Lower leg skin (tissue), 3 donors: ENCODE data around the gene ZIC1.

Experiments
- POLR2A ChIP-seq, 2 donors: fragments of 450-650 bp; IDR thresholded peaks; one replicate each; pipeline ENCODE4 v1.6.1; 2016 to 2017; ENCODE audit warnings: antibody characterized with exemption in 2 of 2, mild to moderate bottlenecking in 1 of 2, moderate library complexity in 1 of 2
- TF ChIP-seq, protein P1 (sequence below), 3 donors: fragments of 450-650 bp; IDR thresholded peaks; one replicate each; pipeline ENCODE4 v1.5.1; 2016; ENCODE audit warnings: antibody characterized with exemption in 3 of 3, mild to moderate bottlenecking in 3 of 3, moderate library complexity in 2 of 3

DNA sequence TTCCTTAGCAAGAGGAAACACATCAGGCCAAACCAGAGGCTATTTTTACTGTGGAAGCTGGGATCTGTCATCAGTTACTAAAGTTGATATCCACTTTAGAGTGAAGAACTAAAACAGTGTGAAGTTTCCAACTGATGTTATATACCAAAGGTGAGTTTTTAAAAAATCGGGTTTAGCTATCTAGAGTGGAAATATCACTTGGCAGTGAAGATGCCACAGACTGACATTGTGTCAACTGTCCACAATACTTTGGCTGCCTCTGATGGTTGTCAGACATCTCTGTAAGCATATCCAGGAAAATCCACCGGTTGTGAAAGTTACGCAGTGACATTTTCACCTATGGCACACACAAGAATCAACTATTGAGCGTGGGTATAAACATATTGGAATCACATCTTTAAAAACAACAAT is 9.2 kb downstream of the ZIC1 start:
- no peak for TF ChIP-seq POLR2A (IDR thresholded peaks at IDR 0.05)
- TF ChIP-seq, protein P1, sequence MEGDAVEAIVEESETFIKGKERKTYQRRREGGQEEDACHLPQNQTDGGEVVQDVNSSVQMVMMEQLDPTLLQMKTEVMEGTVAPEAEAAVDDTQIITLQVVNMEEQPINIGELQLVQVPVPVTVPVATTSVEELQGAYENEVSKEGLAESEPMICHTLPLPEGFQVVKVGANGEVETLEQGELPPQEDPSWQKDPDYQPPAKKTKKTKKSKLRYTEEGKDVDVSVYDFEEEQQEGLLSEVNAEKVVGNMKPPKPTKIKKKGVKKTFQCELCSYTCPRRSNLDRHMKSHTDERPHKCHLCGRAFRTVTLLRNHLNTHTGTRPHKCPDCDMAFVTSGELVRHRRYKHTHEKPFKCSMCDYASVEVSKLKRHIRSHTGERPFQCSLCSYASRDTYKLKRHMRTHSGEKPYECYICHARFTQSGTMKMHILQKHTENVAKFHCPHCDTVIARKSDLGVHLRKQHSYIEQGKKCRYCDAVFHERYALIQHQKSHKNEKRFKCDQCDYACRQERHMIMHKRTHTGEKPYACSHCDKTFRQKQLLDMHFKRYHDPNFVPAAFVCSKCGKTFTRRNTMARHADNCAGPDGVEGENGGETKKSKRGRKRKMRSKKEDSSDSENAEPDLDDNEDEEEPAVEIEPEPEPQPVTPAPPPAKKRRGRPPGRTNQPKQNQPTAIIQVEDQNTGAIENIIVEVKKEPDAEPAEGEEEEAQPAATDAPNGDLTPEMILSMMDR (IDR thresholded peaks at IDR 0.05), result no peak
